ENCODE data around the gene LRP2BP.

LRP2BP gene

DNA sequence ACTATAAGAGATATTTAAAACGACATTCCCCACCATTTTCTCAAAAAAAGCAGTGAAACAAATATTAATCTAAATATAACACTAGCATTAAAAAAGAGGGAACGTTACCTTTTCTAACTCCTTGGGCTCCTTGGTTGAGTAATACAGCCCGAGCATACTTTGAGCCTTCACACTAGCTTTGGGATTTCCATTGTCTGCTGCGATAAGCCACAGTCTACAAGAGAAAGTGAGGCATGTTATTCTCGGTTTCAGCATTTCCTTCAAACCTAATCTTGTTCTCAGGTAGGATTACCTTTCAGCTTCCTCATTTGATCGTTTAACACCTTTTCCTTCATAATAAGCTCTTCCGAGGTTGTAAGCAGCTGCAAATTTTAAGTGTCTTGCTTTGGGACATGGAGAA lies 21.7 kb downstream of the LRP2BP start:
- Histone ChIP-seq H3F3A (ENCODE audit: insufficient read depth, low read length) (no peaks in the 10 kb centered on the region), H3K4me1 (ENCODE audit: low read length) (no peaks in the 10 kb centered on the region), H3K9me3 (replicated peaks; ENCODE audit: insufficient read depth, low read length) (no peaks in the 10 kb centered on the region), H3K36me3 (replicated peaks; ENCODE audit: insufficient read depth, low read length) (0 out of 2 replicates have a peak, but pooled peaks cover 6% of the 10 kb centered on the region), H2AFZ (ENCODE audit: low read length) (no peak overlapping the region), H3K27me3 (replicated peaks; ENCODE audit: insufficient read depth, low read length) (no peaks in the 10 kb centered on the region), H3K4me2 (ENCODE audit: low read depth, low read length) (no peak overlapping the region), H3K9me2 (replicated peaks; ENCODE audit: insufficient read depth, low read length) (no peaks in the 10 kb centered on the region), H3K4me3 (ENCODE audit: low read length) (no peak overlapping the region), H3K9ac (ENCODE audit: low read length) (no peak overlapping the region), H3K79me2 (ENCODE audit: low read length) (no peaks in the 10 kb centered on the region), H4K20me1 (ENCODE audit: insufficient read depth, low read length) (no peaks in the 10 kb centered on the region), H3K27ac (ENCODE audit: low read length) (no peak overlapping the region)
- TF ChIP-seq EZH2phosphoT487 (IDR thresholded peaks at IDR 0.05; ENCODE audit: low read length) (no peak), EZH2 (optimal IDR thresholded peaks at IDR 0.05; ENCODE audit: low read depth, low read length) (no peak)
- TF ChIP-seq, protein P1, sequence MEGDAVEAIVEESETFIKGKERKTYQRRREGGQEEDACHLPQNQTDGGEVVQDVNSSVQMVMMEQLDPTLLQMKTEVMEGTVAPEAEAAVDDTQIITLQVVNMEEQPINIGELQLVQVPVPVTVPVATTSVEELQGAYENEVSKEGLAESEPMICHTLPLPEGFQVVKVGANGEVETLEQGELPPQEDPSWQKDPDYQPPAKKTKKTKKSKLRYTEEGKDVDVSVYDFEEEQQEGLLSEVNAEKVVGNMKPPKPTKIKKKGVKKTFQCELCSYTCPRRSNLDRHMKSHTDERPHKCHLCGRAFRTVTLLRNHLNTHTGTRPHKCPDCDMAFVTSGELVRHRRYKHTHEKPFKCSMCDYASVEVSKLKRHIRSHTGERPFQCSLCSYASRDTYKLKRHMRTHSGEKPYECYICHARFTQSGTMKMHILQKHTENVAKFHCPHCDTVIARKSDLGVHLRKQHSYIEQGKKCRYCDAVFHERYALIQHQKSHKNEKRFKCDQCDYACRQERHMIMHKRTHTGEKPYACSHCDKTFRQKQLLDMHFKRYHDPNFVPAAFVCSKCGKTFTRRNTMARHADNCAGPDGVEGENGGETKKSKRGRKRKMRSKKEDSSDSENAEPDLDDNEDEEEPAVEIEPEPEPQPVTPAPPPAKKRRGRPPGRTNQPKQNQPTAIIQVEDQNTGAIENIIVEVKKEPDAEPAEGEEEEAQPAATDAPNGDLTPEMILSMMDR (IDR thresholded peaks at IDR 0.05; ENCODE audit: low read length), result no peak
- no peak for DNase-seq

DNA sequence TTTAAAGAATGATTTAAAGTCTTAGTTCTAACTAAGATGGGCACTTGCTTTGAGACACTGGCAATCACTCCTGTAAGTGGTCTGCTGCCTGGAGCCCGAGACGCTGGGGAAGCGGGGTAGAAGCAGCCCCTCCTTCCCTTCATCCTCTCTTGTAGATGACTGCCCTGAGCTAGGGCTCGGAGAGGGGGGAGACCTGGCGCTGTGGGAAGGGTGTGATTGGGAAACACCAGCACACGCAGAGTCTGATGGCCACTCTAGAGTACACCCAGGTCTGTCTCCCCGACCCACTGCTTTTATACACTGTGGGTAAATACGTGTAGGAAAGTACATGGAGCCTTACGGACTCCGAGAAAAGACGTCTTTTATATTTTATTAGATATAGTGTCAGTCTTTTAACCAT lies 24.0 kb downstream of the LRP2BP start:
- no peak for TF ChIP-seq EZH2 (optimal IDR thresholded peaks at IDR 0.05; ENCODE audit: low read depth, low read length)
- TF ChIP-seq, protein P1 (IDR thresholded peaks at IDR 0.05; ENCODE audit: low read length), result no peak
- TF ChIP-seq EZH2phosphoT487 (IDR thresholded peaks at IDR 0.05; ENCODE audit: low read length), result no peak
- Histone ChIP-seq H4K20me1 (ENCODE audit: insufficient read depth, low read length) (no peaks in the 10 kb centered on the region), H3K27me3 (replicated peaks; ENCODE audit: insufficient read depth, low read length) (no peaks in the 10 kb centered on the region), H3K4me2 (ENCODE audit: low read depth, low read length) (no peak overlapping the region), H3K9ac (ENCODE audit: low read length) (no peak overlapping the region), H3K27ac (ENCODE audit: low read length) (no peak overlapping the region), H3K9me2 (replicated peaks; ENCODE audit: insufficient read depth, low read length) (no peaks in the 10 kb centered on the region), H3K79me2 (ENCODE audit: low read length) (no peaks in the 10 kb centered on the region), H3F3A (ENCODE audit: insufficient read depth, low read length) (no peaks in the 10 kb centered on the region), H3K9me3 (replicated peaks; ENCODE audit: insufficient read depth, low read length) (no peaks in the 10 kb centered on the region), H3K4me3 (ENCODE audit: low read length) (no peak overlapping the region), H3K36me3 (replicated peaks; ENCODE audit: insufficient read depth, low read length) (0 out of 2 replicates have a peak, but pooled peaks cover 6% of the 10 kb centered on the region), H3K4me1 (ENCODE audit: low read length) (no peaks in the 10 kb centered on the region), H2AFZ (ENCODE audit: low read length) (no peak overlapping the region)
- DNase-seq, result no peak

DNA sequence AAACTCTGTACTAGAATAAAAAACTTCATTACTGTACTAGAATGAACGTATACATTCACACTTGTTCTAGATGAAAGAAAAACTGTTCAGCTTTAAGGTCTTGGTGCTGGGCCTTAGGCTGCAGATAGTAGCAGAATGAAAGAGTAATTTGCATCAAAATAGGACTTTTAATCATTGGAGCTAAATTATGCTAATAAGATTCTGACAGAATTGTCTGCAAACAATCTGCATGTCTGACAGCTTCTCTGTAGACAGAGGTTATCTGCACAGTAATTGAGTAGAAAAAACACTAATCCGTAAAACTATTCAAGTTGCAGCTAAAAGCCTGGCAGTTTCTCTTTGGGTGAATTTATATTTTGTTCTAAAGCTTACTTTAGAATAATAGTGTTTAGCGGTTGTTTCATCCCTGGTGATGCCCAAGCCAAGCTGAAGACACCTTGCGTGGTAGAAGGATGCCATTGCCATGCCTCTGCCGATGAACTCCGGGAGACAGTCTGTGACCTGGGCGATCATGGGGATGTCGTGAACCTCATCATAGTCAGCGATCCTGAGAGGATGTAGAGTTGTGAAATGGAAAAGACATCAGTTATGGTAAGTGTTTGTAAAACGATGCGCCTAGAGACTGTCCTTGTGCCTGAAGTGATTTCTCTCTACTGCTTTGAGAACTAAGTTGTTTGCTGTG lies 25.3 kb downstream of the LRP2BP start:
- no peak for DNase-seq
- Histone ChIP-seq H2AFZ (ENCODE audit: low read length) (no peak overlapping the region), H3K79me2 (ENCODE audit: low read length) (no peaks in the 10 kb centered on the region), H3K27ac (ENCODE audit: low read length) (no peak overlapping the region), H3K4me2 (ENCODE audit: low read depth, low read length) (no peak overlapping the region), H3K4me3 (ENCODE audit: low read length) (no peak overlapping the region), H3F3A (ENCODE audit: insufficient read depth, low read length) (no peaks in the 10 kb centered on the region), H3K9me2 (replicated peaks; ENCODE audit: insufficient read depth, low read length) (no peaks in the 10 kb centered on the region), H3K36me3 (replicated peaks; ENCODE audit: insufficient read depth, low read length) (0 out of 2 replicates have a peak, but pooled peaks cover 6% of the 10 kb centered on the region), H3K4me1 (ENCODE audit: low read length) (no peaks in the 10 kb centered on the region), H3K27me3 (replicated peaks; ENCODE audit: insufficient read depth, low read length) (no peaks in the 10 kb centered on the region), H3K9ac (ENCODE audit: low read length) (no peak overlapping the region), H4K20me1 (ENCODE audit: insufficient read depth, low read length) (no peaks in the 10 kb centered on the region), H3K9me3 (replicated peaks; ENCODE audit: insufficient read depth, low read length) (no peaks in the 10 kb centered on the region)
- no peak for TF ChIP-seq EZH2phosphoT487 (IDR thresholded peaks at IDR 0.05; ENCODE audit: low read length)
- TF ChIP-seq, protein P1 (IDR thresholded peaks at IDR 0.05; ENCODE audit: low read length), result no peak
- TF ChIP-seq EZH2 (optimal IDR thresholded peaks at IDR 0.05; ENCODE audit: low read depth, low read length), result no peak

Measured in MM.1S (cell line).